HG02885 (cell line): Measurements from ENCODE around the gene ORC2.
"Not testable (repeated sequence)": the region's sequence is repeated elsewhere in the genome, so short reads cannot be mapped to it uniquely, and the experiment has no call there.

Source experiments
- ATAC-seq: cut with Tn5 transposase; IDR thresholded peaks from one replicate; pipeline ENCODE4 v1.9.1; 2021; ENCODE audit warnings: mild to moderate bottlenecking; ENCODE audit not compliant: unreplicated experiment, poor library complexity

The ORC2 gene

DNA sequence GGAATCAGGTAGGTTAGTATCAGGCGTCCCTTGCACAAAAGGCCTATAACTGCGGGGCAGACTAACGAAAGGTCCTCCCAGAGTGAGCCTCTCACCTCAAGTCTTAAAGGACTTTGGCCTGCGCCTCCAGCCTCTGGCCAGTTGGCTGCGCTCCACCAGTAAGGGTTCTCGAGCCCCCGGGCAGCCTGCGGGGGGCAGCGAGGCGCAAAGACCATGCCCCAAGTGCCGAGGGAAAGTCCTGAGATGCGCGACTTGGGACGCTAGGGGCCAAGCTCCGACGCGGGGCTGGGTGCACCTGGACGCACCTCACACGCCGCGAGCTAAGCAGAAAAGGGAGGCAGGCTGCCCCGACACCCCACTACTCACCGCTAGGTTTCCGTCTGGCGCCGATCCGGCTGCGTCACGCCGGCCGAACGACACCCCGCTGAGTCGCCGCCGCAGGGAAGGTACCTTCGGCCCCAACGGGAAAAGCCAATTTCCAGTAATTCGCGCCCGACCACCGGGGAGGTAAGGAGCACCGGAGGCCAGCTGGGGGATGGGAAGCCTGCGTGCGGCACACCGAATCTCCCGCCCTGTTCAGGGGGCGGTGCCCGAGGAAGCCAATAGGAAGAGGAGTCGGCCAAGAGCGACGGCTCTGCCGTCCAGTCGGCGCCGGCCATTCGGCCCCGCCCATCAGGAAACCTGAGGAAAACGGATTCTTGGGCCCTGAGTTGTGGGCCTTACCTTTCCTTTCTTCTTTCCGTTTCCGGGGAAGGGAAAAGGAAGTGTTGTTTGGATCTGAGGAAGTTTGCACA lies at the start of gene ORC2:
ORC2 (minus strand) TSS at position 537 of the 794 bp plus-strand sequence. CDS start 5,537 bp downstream, outside the sequence.
- peak; percentile 94 for ATAC-seq

DNA sequence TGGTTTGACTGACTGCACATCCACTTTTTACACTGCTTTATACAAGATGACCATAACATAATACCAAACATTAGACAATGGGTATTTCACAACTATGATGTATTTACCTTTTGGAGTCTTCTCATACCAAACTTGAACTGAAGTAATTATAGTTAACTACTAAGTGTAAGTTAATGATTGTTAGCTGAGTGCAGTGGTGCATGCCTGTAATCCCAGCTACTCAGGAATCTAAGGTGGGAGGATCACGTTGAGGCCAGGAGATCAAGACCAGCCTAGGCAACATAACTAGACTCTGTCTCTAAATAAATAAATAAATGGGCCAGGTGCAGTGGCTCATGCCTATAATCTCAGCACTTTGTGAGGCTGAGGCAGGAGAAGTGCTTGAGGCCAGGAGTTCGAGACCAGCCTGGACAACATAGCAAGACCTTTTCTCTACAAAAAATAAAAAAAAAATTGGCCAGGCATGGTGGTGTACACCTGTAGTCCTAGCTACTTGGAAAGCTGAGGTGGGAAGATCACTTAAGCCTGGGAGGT lies 44.9 kb upstream of the ORC2 start:
- no peak for ATAC-seq

DNA sequence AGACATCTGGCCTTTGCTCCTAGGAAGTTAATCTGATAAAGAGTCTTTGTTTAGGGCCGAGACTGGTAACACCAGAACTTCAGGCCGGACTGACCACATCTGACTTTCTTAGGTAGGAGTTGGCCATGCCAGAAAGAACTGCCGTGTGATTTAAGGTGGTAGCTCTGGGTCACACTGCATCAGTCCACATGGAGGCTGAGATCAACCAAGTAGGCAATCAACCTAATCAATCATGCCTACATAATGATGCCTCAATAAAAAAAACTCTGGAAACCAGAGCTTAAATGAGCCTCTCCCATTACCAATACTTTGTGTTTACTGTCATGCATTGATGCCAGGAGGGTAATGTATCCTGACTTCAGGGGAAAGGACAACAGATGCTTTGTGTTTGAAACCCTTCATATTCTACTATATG lies 44.1 kb upstream of the ORC2 start:
- no peak for ATAC-seq

DNA sequence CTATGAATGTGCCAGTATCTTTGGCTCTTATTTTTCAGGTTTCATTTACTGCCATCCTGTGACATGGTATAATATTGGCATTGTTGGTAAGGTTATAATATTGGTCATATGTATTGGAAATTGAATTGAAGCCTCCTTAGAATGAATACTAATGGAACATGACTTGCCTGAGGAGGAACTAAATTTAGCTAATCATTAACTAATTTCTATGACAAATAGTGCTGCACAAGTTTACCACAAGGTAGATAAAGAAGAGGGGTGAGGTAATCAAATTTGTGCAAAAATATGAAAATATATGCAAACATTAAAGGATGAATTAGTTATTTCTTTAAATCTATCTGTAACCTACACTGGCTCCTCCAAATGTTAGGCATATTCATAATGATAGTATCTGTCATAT lies 43.2 kb upstream of the ORC2 start:
- no peak for ATAC-seq

DNA sequence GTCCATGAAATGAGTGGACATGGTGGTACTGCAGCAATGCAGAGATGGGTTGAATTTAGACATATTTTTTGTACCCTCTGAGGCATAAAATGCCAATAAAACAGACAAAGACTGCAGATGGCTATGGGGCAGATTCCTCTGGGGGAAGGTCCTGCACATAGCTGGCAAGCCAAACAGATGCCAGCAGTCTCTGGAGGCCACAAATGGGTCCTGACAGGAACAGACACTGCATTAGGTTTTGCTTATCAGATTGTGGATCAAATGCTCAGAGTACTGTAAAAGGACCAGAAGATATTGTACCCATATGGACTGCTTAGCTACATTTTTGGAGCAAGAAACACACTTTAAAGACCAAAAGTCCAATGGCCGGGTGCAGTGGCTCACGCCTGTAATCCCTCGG lies 40.9 kb upstream of the ORC2 start:
- ATAC-seq = no peak

DNA sequence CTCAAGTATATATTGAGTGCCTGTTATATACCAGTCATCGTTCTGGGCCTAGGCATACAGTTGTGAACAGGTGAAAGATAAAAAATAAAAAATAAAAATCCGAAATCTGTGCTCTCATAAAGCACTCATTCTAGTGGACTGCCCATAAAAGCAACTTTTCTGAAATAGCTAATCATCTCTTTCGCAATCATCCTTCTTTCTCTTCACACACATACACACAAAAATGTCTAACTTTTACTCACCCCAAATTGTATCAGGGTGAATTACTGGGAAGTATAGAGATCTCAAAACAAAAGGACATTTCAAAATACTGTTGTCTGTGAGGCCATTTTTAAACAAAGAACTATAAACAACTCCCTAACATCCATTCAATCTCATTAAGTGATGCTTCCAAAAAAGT lies 29.6 kb upstream of the ORC2 start:
- no peak for ATAC-seq

DNA sequence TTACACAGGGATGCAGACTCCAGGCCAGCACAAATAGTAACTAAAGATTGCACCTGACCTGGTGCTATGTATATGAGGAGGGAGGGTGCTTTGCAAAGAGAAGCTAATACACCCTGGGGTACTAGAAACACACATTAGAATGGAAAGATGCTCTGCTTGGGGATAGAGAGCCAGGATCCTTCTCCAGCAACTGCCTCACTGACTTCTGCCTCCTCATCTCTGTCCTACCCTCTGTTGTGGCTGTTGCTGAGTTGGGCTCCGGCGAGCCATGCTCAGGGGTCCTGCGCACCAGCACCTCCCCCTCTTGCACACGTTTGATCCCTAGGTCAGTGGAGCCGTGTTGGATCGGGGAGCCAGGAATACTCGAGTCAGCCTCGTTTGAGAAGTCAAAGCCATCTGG lies 23.7 kb upstream of the ORC2 start:
- no peak for ATAC-seq

DNA sequence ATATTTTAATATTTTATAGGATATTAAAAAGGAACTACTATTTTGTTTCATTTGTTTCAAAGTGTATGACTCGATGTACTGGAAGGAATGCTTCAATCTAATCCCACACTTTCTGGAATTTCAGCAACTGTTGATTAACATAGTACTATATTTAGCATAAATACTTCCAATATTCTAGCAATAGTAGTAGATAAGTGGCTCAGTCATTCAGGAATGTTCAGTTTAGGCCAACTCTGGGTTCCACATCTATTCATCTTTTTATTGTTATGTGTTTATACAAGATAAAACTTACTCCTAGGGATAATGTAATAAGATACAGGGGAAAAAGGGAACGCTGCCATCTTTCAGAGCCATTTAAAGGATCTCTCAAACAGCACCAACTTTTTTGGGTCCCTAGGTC lies 22.3 kb upstream of the ORC2 start:
- no peak for ATAC-seq

DNA sequence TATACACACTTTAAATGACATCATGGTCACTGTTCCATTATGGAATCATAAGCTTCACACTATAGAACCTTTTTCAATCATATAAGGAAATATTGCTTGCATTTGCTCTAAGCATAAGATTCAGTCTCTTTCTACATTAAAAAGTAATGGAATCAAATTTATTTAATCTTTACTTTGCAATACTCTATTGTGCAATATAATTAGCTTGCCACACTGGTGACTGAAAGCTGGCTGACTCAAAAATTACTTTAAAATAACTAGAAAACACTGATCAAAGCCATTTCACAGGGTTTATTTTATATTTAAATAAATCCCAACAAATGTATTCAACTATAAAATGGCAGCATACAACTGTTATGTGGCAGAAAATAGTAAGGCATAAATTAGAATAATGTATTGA lies 13.2 kb upstream of the ORC2 start:
- no peak for ATAC-seq

DNA sequence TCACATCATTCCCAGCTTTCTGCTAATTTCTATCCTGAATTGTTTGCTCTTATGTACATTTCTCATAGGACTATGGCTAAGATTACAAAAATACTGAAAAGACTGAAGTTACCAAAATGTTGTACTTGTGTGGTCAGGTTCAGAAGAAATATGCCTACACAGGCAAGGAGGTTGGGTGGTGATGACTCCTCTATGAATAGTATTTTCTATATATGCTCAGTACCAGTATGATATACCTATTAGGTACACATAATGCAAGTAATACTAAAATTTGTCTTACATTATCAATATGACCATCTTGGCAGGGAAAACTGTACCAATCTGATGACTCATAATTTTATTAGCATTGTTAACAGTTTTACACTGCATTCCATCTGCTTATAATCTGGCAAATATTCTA lies 12.2 kb upstream of the ORC2 start:
- no peak for ATAC-seq

DNA sequence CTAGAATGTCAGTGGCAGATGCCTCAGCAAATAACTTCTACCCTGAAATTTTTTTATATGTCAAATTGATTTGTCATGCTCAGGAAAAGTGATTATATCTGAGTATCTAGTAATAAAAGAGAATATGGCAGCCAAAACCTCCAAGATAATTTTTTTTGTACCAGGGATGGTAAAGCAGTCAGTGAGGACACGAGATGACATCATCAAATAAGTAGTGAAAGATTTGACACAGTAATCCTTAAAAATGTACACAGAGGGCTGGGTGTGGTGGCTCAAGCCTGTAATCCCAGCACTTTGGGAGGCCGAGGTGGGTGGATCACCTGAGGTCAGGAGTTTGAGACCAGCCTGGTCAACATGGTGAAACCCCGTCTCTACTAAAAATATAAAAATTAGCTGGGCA lies 6.6 kb upstream of the ORC2 start:
- ATAC-seq = not testable (repeated sequence)

DNA sequence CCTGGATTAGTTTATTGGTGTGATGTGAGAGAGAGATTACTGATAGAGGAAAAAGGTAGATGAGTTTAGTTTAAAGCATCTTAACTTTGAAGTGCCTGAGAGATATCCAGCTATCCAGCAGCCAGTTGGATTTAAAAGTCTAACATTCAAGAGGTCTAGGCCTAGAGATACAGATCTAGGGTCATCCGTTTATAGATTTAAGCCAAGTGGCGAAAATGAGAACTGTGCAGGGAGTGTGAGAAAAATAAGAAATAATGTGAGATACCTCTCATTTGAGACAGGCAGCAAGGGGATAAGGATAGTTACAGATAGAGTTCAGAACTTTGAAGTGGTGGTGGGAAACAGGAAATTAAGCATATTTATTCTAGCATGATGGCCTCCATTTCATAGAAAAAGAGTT lies 5.3 kb upstream of the ORC2 start:
- ATAC-seq = no peak

DNA sequence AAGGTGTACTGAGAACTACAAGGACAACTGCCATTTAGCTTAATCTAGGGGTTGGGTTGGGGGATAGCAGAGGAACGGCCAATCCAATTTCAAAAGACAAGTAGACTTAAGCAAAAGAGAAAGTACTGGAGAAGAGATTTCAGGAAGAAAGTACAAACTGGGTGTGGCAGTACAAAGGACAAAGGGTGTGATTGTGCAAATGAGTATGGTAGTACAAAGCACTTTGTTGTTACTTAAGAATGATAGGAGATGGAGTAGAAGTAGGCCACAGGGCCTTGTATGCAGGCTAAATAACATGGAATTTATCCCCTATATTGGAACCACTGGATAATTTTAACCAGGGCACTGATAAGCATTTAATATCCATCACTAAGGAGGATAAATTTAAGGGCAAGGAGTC lies 4.7 kb upstream of the ORC2 start:
- no peak for ATAC-seq

DNA sequence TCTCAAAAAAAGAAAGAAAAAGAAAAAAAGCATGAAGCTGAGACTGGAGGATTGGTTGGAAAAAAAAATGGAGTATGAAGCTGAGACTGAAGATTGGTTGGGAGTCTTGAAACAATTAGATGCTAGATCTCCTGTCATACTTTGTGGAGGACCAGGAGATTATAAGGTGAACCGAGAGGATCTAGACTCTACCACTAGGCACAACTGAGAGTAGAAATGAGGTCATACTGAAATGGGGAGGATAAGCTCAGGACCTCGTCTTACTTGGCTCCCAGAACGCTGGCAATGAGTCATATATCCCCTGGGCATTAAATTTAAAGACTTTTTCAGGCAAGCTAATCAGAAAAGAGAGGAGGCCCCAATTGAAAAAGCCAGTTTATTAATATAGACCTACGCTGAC lies 3.3 kb upstream of the ORC2 start:
- peak; percentile 37 for ATAC-seq

DNA sequence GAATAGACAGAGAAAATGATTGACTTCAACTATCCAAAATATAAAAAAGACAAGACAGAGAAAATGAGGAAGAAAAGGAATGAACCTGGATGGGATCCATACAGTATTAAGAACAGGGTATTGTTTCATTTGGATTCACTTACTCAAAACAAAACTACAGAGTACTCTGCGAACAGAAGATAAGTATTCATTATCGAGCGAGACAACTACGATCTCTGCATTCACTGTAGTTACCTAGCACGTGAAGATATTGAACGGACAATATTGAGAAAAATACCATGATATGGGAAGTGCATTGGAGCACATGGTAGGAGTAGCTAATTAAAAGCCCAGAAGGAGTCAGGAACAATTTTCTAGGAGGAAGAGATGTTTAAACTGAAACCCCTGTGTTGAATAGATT lies 1.0 kb upstream of the ORC2 start:
- no peak for ATAC-seq

DNA sequence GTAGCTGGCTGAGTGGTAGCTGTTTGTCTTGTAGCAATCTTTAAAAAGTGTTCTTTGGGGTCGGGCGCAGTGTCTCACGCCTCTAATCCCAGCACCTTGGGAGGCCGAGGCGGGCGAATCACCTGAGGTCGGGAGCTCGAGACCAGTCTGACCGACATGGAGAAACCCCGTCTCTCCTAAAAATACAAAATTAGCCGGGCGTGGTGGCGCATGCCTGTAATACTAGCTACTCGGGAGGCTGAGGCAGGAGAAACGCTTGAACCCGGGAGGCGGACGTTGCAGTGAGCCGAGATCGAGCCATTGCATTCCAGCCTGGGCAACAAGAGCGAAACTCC lies 425 bp upstream of the ORC2 start:
- ATAC-seq = peak; percentile 4

DNA sequence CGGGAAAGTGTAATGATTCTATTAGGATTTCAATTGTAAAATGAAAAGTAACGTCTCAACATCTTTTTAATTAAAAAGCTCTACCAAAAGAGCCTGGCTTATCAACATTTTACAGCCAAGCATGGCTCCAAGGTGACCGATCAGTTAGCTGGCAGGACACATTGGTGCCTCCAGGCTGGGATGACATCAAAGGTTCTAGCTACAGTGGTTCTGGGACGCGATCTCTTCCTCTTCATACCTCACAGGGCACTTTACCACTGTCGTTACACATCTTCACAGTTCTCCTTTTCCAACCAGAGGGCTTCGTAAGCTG lies 693 bp downstream of the ORC2 start:
- peak; percentile 16 for ATAC-seq

DNA sequence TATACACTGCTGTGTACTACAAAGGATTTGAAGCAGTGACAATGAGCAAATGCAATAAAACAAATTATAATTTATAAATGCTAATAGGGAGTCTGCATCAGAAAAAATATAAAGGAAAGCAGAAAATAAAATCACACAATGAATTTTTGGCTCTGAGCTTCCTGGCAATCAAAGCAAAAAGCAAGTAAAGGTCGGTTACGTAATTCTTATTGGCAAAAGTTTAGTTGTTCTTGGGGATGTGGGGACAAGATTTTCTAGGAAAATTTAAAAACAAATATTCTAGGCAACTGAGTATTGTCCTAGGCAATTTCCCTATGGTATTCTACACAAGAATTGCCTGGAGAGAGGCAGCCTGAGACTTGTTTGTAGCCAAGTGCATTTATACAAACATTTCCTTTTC lies 1.8 kb downstream of the ORC2 start:
- ATAC-seq = no peak

DNA sequence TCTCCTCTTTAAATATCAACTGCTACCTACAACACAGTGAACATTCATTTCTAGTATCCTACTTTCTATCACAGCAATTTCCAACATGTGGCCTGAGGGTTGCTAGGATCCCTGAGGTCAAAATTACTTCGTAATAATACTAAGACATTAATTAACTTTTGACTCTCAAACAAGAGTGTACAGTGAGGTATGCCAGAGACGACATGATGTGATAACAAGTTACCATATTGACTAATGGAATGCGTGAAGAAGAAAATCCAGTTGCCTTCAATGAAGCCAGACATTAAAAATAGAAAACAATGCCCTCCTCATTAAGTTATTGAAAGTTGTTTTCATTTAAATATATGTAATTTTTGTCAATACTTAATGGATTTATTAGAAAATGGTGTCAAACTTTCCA lies 13.1 kb downstream of the ORC2 start:
- no peak for ATAC-seq

DNA sequence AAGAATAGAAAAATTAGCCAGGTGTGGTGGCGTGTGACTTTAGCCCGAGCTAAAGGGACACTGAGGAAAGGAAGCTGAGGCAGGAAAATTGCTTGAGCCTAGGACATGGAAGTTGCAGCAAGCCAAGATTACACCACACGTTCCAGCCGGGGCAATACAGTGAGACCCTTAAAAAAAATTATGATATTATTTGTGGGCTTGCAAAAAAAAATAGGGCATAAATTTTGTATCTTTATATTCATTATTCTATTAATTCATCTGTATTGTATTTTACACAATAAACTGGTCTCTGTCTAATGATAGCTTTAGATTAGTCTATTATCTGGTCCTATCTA lies 18.1 kb downstream of the ORC2 start:
- ATAC-seq = no peak

DNA sequence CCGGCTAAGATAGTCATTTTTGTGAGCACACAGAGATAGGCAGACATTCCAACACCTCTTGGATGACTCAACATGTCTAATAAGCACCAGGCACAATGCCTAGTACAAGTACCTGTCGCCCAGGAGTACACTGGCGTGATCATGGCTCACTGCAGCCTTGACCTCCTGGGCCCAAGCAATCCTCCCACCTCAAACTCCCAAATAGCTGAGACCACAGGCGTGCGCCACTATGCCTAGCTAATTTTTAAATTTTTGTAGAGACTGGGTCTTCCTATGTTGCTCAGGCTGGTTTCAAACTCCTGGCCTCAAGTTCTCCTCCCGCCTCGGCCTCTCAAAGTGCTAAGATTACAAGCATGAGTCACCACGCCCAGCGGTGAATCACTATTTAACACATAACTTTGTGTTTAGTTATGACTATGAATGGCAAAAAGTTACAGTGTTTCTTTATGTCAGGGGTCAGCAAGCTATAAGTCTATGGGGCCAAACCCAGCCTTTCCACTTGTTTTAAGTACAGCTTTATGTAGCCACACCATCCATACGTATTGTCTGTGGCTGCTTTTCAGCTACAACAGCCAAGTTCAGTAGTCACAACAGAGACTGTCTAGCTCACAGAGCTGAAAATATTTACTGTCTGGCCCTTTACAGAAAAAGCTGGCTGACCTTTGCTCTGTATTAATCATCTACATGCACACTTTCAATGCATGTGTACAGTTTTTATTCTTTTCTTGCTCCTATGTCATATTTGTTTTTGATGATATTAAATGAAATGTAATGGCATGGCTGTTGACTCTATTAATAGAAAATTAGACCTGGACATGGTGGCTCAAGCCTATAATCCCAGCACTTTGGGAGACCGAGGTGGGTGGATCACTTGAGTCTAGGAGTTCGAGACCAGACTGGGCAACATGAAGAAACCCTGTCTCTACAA lies 18.7 kb downstream of the ORC2 start:
- ATAC-seq = no peak
